GM12878 (cell line): ENCODE results near the gene PRELID2. TPM values are rescaled to one million over a fixed set of nuclear protein-coding genes. Genes with fewer than 3 reads are reported as not detected.

Source experiments
- ATAC-seq: fragments of 200-7000 bp; cut with Tn5 transposase; 3 replicates; pipeline ENCODE4 v1.9.1; 2020; ENCODE audit warnings: mild to moderate bottlenecking, moderate library complexity
- BruUV-seq: library from RNA; stranded (reverse); fragments of 400-500 nt; replicated peaks from 2 replicates; lab custom pipeline; 2021; lab: Mats Ljungman, UMichigan
- CTCF ChIA-PET: fragments of 300-600 bp; sonication (Branson Sonifier 250); formaldehyde crosslinking; extraction: SDS; loops from one replicate; lab custom pipeline; 2021; ENCODE audit warnings: inconsistent platforms; lab: Yijun Ruan, JAX
- POLR2A ChIA-PET: fragments of 350-600 bp; formaldehyde crosslinking; extraction: SDS; loops from one replicate; lab custom pipeline; 2021; ENCODE audit warnings: inconsistent platforms; lab: Charles Lee
- RAD21 ChIA-PET: fragments of 300-600 bp; sonication (Branson Sonifier 250); formaldehyde crosslinking; loops from one replicate; lab custom pipeline; 2023; ENCODE audit warnings: antibody characterized with exemption; ENCODE audit not compliant: unreplicated experiment; lab: Charles Lee
- SMC1A ChIA-PET: fragments of 300-600 bp; sonication (Branson Sonifier 250); formaldehyde crosslinking; loops from one replicate; lab custom pipeline; 2023; ENCODE audit not compliant: unreplicated experiment, uncharacterized antibody; lab: Charles Lee
- DNase-seq: peaks from one replicate; pipeline ENCODE4 v3.0.0-alpha.2; 2011; ENCODE audit warnings: low read depth, low spot score
- FAIRE-seq: peaks from 3 replicates; lab custom pipeline; 2011; peaks lifted over from hg19 to GRCh38; lab: Jason Lieb, UNC
- H2AFZ ChIP-seq: 2 replicates; pipeline ENCODE4 v1.6.0; 2011; ENCODE audit warnings: low read depth, low read length, control low read depth; ENCODE audit not compliant: control insufficient read depth
- H3K27ac ChIP-seq: 2 replicates; pipeline ENCODE4 v1.5.1; 2011; ENCODE audit warnings: control low read depth; ENCODE audit not compliant: control insufficient read depth, insufficient read depth
- H3K27me3 ChIP-seq, 2 experiments: replicated peaks in 1 of 2; 2 replicates each; pipeline versions ENCODE4 v1.6.0 to v1.6.1; 2011; ENCODE audit warnings: low read length in 1 of 2; ENCODE audit not compliant: control insufficient read depth in 2 of 2, insufficient read depth in 2 of 2
- H3K36me3 ChIP-seq, 2 experiments: 2 replicates each; pipeline ENCODE4 v1.5.1; 2011; ENCODE audit warnings: low read length in 1 of 2; ENCODE audit not compliant: control insufficient read depth in 2 of 2, insufficient read depth in 2 of 2
- H3K4me1 ChIP-seq: 2 replicates; pipeline ENCODE4 v1.6.1; 2011; ENCODE audit warnings: mild to moderate bottlenecking, low read length, moderate library complexity, mixed read lengths; ENCODE audit not compliant: control insufficient read depth, insufficient read depth
- H3K4me2 ChIP-seq: 2 replicates; pipeline ENCODE4 v1.6.0; 2011; ENCODE audit warnings: control low read depth; ENCODE audit not compliant: control insufficient read depth, insufficient read depth
- H3K4me3 ChIP-seq: fragments of 200-600 bp; sonication (generic); 2 replicates; pipeline ENCODE4 v1.5.1; 2016
- H3K79me2 ChIP-seq: 2 replicates; pipeline ENCODE4 v1.6.0; 2011; ENCODE audit warnings: low read length; ENCODE audit not compliant: control insufficient read depth, insufficient read depth
- H3K9ac ChIP-seq: 2 replicates; pipeline ENCODE4 v1.8.0; 2011; ENCODE audit warnings: low read length, control low read depth, mixed read lengths; ENCODE audit not compliant: control insufficient read depth, insufficient read depth
- H3K9me3 ChIP-seq: replicated peaks from 3 replicates; pipeline ENCODE4 v1.5.1; 2011; ENCODE audit warnings: mild to moderate bottlenecking, low read length; ENCODE audit not compliant: control insufficient read depth, insufficient read depth
- H4K20me1 ChIP-seq: 2 replicates; pipeline ENCODE4 v1.6.0; 2011; ENCODE audit not compliant: control insufficient read depth, insufficient read depth
- BMI1 ChIP-seq: fragments of 450-650 bp; IDR thresholded peaks from 2 replicates; pipeline ENCODE4 v1.6.1; 2016; ENCODE audit warnings: mild to moderate bottlenecking, moderate library complexity, borderline replicate concordance
- CHD1 ChIP-seq: IDR thresholded peaks from 2 replicates; pipeline ENCODE4 v1.6.1; 2012; ENCODE audit warnings: low read depth, low read length, improper control_type of control experiment
- ESRRA ChIP-seq: IDR thresholded peaks from 2 replicates; pipeline ENCODE4 v1.6.1; 2012; ENCODE audit warnings: mild to moderate bottlenecking, low read length, improper control_type of control experiment
- EZH2 ChIP-seq: IDR thresholded peaks from 2 replicates; pipeline ENCODE4 v1.6.1; 2012; ENCODE audit warnings: low read depth, mild to moderate bottlenecking, control low read depth, inconsistent platforms, low read length, borderline replicate concordance; ENCODE audit not compliant: control insufficient read depth
- IRF5 ChIP-seq: fragments of 450-650 bp; IDR thresholded peaks from 2 replicates; pipeline ENCODE4 v1.6.1; 2017; ENCODE audit warnings: borderline replicate concordance
- JUND ChIP-seq: IDR thresholded peaks from 2 replicates; pipeline ENCODE4 v1.6.1; 2012; ENCODE audit warnings: low read depth, mild to moderate bottlenecking, low read length, improper control_type of control experiment, moderate library complexity
- KAT2A ChIP-seq: conservative IDR thresholded peaks from 2 replicates; pipeline ENCODE4 v1.6.1; 2011; ENCODE audit warnings: low read depth, low read length; ENCODE audit not compliant: control insufficient read depth
- MYB ChIP-seq: fragments of 150-350 bp; IDR thresholded peaks from 2 replicates; pipeline ENCODE4 v1.6.1; 2014; ENCODE audit warnings: mild to moderate bottlenecking, low read depth, low read length, borderline replicate concordance
- SP1 ChIP-seq: IDR thresholded peaks from one replicate; pipeline ENCODE4 v1.6.1; 2011; ENCODE audit warnings: low read depth, low read length
- STAT1 ChIP-seq: fragments of 450-650 bp; conservative IDR thresholded peaks from 2 replicates; pipeline ENCODE4 v1.6.1; 2014; ENCODE audit warnings: antibody characterized with exemption, mild to moderate bottlenecking
- STAT3 ChIP-seq: IDR thresholded peaks from 2 replicates; pipeline ENCODE4 v1.6.1; 2011; ENCODE audit warnings: low read depth, low read length, improper control_type of control experiment
- SUPT20H ChIP-seq: IDR thresholded peaks from 2 replicates; pipeline ENCODE4 v1.6.1; 2011; ENCODE audit warnings: low read depth, mild to moderate bottlenecking, low read length, moderate library complexity, borderline replicate concordance; ENCODE audit not compliant: control insufficient read depth
- ZNF592 ChIP-seq: fragments of 450-650 bp; IDR thresholded peaks from 2 replicates; pipeline ENCODE4 v1.6.1; 2017; ENCODE audit warnings: mild to moderate bottlenecking, moderate library complexity
- in situ Hi-C: fragments of 300-500 bp; cut with MboI; formaldehyde crosslinking; loops from 9 replicates; pipeline ENCODE4 v1.14.3; 2018; ENCODE audit warnings: mixed read lengths
- intact Hi-C: fragments of 100-400 bp; cut with micrococcal nuclease; formaldehyde crosslinking; loops from one replicate; pipeline ENCODE4 v1.14.2; 2022; ENCODE audit not compliant: unreplicated experiment
- polyA plus RNA-seq, 11 experiments: library from polyadenylated mRNA; depleted of rRNA in 4 of 11; unstranded in 6 of 11; stranded (reverse) in 5 of 11; fragments of >200 nt; fragmentation: Nextera tagmentation in 4 of 11; fragmentation: Illumina TruSeq in 1 of 11; extraction: Ambion mirVana in 4 of 11; extraction: Trizol in 1 of 11; gene quantifications; 1 replicate in 1 of 11; 2 replicates in 10 of 11; pipeline versions ENCODE4 v1.2.1 to v1.2.3, GENCODE V29; 2011 to 2016; ENCODE audit warnings: inconsistent platforms in 2 of 11, missing spikeins in 2 of 11, low read depth in 1 of 11
- total RNA-seq, 4 experiments: library from RNA; depleted of rRNA in 3 of 4; stranded (reverse); fragments of >200 nt in 3 of 4; fragmentation: Illumina TruSeq in 1 of 4; extraction: Trizol in 1 of 4; gene quantifications; 2 replicates each; pipeline versions ENCODE4 v1.2.1 to v1.2.3, GENCODE V29; 2013 to 2021

Gene PRELID2
- total and polyA plus RNA-seq, 10 of the 15 experiments (the other 5 are each of a cell fraction or from before 2014, with no cell fraction given) = 0.07 to 0.31 (median 0.13) TPM; not detected in 5

- no peak overlapping the region for H3K9ac ChIP-seq
- ATAC-seq (no peak), DNase-seq (no peak), FAIRE-seq (no peak)
- no peak overlapping the region for H3K4me3 ChIP-seq
- H3K4me1 ChIP-seq = no peaks in the 10 kb centered on the region
- H3K27ac ChIP-seq = no peak overlapping the region
- no peaks in the 10 kb centered on the region for H3K27me3 ChIP-seq
- intact Hi-C loops = no loop called here
- no peaks in the 10 kb centered on the region for H3K36me3 ChIP-seq
- H3K4me2 ChIP-seq = no peak overlapping the region
- CTCF ChIA-PET = interaction anchor here (1.8 kb wide), 1 partner anchor 16 kb away, joined by 5 read pairs; no protein-coding TSS in a partner anchor
- no TSS peak for BruUV-seq
- RAD21 ChIA-PET = no interaction called here
- H2AFZ ChIP-seq = no peak overlapping the region
- SMC1A ChIA-PET = no interaction called here
- no peaks in the 10 kb centered on the region for H3K79me2 ChIP-seq
- TF ChIP-seq EZH2 (no peak), STAT1 (no peak), JUND (no peak), BMI1 (no peak), ZNF592 (no peak), SUPT20H (no peak), KAT2A (no peak), MYB (no peak), IRF5 (no peak), STAT3 (no peak), CHD1 (no peak), SP1 (no peak), ESRRA (no peak)
- TF ChIP-seq, all 136 proteins: peak for 0
- POLR2A ChIA-PET = no interaction called here
- in situ Hi-C loops = no loop called here
- Histone ChIP-seq H3K9me3 (no peaks in the 10 kb centered on the region), H4K20me1 (no peaks in the 10 kb centered on the region)
These were observed 6.2 kb upstream of the PRELID2 start for GRCh38 chr5:145841299-145841698.
